Measurements from ENCODE around the gene C1QBP. TPM values are rescaled to one million over a fixed set of nuclear protein-coding genes. Genes with fewer than 3 reads are reported as not detected.

Gene C1QBP
- total RNA-seq, 1 experiment from 2014 or later: 308 TPM

- H3K4me2 ChIP-seq (ENCODE audit: low read length): no peak overlapping the region
- peaks cover 69% of the 10 kb centered on the region for H3K36me3 ChIP-seq (ENCODE audit: low read depth, low read length)
- ATAC-seq: no peak
- POLR2A ChIA-PET (ENCODE audit: unreplicated experiment): interaction anchor here (0.5 kb wide), 1 partner anchor 1159 kb away, joined by 4 read pairs; the partner anchor contains the start of gene KIAA0753
- H3K79me2 ChIP-seq (ENCODE audit: low read length): peaks cover 41% of the 10 kb centered on the region
- H3K27ac ChIP-seq (ENCODE audit: low read length): no peak overlapping the region
- no peak overlapping the region for H2AFZ ChIP-seq (ENCODE audit: low read length)
- H3K9me3 ChIP-seq (ENCODE audit: low read length): no peaks in the 10 kb centered on the region
- H4K20me1 ChIP-seq (ENCODE audit: low read length): no peaks in the 10 kb centered on the region
- no peaks in the 10 kb centered on the region for H3F3A ChIP-seq (ENCODE audit: low read length, unreplicated experiment)
- H3K4me3 ChIP-seq (ENCODE audit: low read length): no peak overlapping the region
- no peaks in the 10 kb centered on the region for H3K27me3 ChIP-seq (ENCODE audit: low read length)
- no peak overlapping the region for H3K9ac ChIP-seq (ENCODE audit: low read length)
- no TSS peak for BruUV-seq (replicated peaks)
- intact Hi-C loops (cut with micrococcal nuclease): no loop called here
- DNase-seq: no peak
- TF ChIP-seq EZH2 (IDR thresholded peaks at IDR 0.05; ENCODE audit: low read length, unreplicated experiment) (no peak), EZH2phosphoT487 (IDR thresholded peaks at IDR 0.05; ENCODE audit: borderline replicate concordance, low read length) (no peak)
- TF ChIP-seq, protein P1, sequence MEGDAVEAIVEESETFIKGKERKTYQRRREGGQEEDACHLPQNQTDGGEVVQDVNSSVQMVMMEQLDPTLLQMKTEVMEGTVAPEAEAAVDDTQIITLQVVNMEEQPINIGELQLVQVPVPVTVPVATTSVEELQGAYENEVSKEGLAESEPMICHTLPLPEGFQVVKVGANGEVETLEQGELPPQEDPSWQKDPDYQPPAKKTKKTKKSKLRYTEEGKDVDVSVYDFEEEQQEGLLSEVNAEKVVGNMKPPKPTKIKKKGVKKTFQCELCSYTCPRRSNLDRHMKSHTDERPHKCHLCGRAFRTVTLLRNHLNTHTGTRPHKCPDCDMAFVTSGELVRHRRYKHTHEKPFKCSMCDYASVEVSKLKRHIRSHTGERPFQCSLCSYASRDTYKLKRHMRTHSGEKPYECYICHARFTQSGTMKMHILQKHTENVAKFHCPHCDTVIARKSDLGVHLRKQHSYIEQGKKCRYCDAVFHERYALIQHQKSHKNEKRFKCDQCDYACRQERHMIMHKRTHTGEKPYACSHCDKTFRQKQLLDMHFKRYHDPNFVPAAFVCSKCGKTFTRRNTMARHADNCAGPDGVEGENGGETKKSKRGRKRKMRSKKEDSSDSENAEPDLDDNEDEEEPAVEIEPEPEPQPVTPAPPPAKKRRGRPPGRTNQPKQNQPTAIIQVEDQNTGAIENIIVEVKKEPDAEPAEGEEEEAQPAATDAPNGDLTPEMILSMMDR (conservative IDR thresholded peaks at IDR 0.05; ENCODE audit: low read depth, low read length): no peak
- peaks cover 8% of the 10 kb centered on the region for H3K4me1 ChIP-seq (ENCODE audit: insufficient read depth, low read length)
- CTCF ChIA-PET: no interaction called here
- H3K9me2 ChIP-seq (replicated peaks; ENCODE audit: low read length): no peaks in the 10 kb centered on the region
Observed at GRCh38 chr17:5480962-5481361, 42.0 kb upstream of the C1QBP start.

DNA sequence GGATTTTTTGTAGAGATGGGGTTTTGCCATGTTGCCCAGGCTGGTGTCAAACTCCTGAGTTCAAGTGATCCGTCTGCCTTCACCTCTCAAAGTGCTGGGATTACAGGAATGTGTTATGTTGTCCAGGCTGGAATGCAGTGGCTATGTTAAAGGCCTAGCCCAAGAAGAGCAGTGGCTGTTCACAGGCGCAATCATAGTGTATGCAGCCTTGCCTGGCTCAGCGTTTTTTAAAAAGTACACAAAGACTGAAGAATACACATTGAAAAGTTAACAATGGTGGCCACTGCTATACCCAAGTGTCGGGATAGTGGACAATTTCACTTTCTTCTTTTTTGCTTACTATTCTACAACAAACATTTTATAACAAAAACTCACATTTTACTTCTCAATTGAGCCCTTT is 40.0 kb upstream of the C1QBP start:
- Histone ChIP-seq H3K9ac (ENCODE audit: low read length) (no peak overlapping the region), H3K36me3 (ENCODE audit: low read depth, low read length) (peaks cover 70% of the 10 kb centered on the region), H3K4me2 (ENCODE audit: low read length) (no peak overlapping the region), H3K9me3 (ENCODE audit: low read length) (no peaks in the 10 kb centered on the region), H3K4me1 (ENCODE audit: insufficient read depth, low read length) (no peaks in the 10 kb centered on the region), H2AFZ (ENCODE audit: low read length) (no peak overlapping the region), H3K79me2 (ENCODE audit: low read length) (peaks cover 21% of the 10 kb centered on the region), H3F3A (ENCODE audit: low read length, unreplicated experiment) (no peaks in the 10 kb centered on the region), H3K9me2 (replicated peaks; ENCODE audit: low read length) (no peaks in the 10 kb centered on the region), H4K20me1 (ENCODE audit: low read length) (no peaks in the 10 kb centered on the region), H3K27ac (ENCODE audit: low read length) (no peak overlapping the region), H3K4me3 (ENCODE audit: low read length) (no peak overlapping the region), H3K27me3 (ENCODE audit: low read length) (no peaks in the 10 kb centered on the region)
- BruUV-seq (replicated peaks): no TSS peak
- ATAC-seq (no peak), DNase-seq (no peak)
- TF ChIP-seq EZH2phosphoT487 (IDR thresholded peaks at IDR 0.05; ENCODE audit: borderline replicate concordance, low read length): no peak
- TF ChIP-seq, protein P1 (conservative IDR thresholded peaks at IDR 0.05; ENCODE audit: low read depth, low read length): no peak
- TF ChIP-seq EZH2 (IDR thresholded peaks at IDR 0.05; ENCODE audit: low read length, unreplicated experiment): no peak
- ChIA-PET POLR2A (ENCODE audit: unreplicated experiment) (no interaction called here), CTCF (no interaction called here)
- intact Hi-C loops (cut with micrococcal nuclease): no loop called here

DNA sequence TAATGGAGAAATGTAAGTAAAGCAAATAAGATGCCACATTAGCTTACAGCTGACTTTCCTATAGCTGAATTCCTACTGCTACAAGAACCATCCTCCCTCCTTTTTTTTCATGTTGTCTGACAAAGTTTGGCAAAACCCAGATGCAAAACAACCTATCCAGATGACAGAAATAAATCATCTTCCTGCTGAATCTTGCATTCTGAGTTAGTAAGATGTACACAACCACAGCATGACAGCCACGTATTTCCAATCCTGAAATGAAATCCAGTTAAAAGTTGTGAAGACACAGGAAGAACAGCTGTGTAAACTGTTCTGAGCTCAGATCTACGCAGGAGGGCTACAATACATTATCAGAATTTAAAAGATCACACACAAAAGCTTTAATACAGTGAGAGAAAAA is 35.0 kb upstream of the C1QBP start:
- BruUV-seq (replicated peaks): no TSS peak
- Histone ChIP-seq H3K9me2 (replicated peaks; ENCODE audit: low read length) (no peaks in the 10 kb centered on the region), H3K9me3 (ENCODE audit: low read length) (no peaks in the 10 kb centered on the region), H3K27ac (ENCODE audit: low read length) (no peak overlapping the region), H2AFZ (ENCODE audit: low read length) (no peak overlapping the region), H3K36me3 (ENCODE audit: low read depth, low read length) (peaks cover 33% of the 10 kb centered on the region), H3K4me3 (ENCODE audit: low read length) (no peak overlapping the region), H3K9ac (ENCODE audit: low read length) (no peak overlapping the region), H3K27me3 (ENCODE audit: low read length) (no peaks in the 10 kb centered on the region), H3K79me2 (ENCODE audit: low read length) (no peaks in the 10 kb centered on the region), H3K4me2 (ENCODE audit: low read length) (no peak overlapping the region), H3K4me1 (ENCODE audit: insufficient read depth, low read length) (no peaks in the 10 kb centered on the region), H4K20me1 (ENCODE audit: low read length) (no peaks in the 10 kb centered on the region), H3F3A (ENCODE audit: low read length, unreplicated experiment) (peaks cover 6% of the 10 kb centered on the region)
- POLR2A ChIA-PET (ENCODE audit: unreplicated experiment): no interaction called here
- CTCF ChIA-PET: no interaction called here
- TF ChIP-seq, protein P1 (conservative IDR thresholded peaks at IDR 0.05; ENCODE audit: low read depth, low read length): no peak
- TF ChIP-seq EZH2phosphoT487 (IDR thresholded peaks at IDR 0.05; ENCODE audit: borderline replicate concordance, low read length) (no peak), EZH2 (IDR thresholded peaks at IDR 0.05; ENCODE audit: low read length, unreplicated experiment) (no peak)
- DNase-seq (no peak), ATAC-seq (no peak)
- intact Hi-C loops (cut with micrococcal nuclease): no loop called here
